OCI-LY7 (cell line): Measurements from ENCODE around the gene FZD8.

ENCODE experiments used
- EZH2phosphoT487 ChIP-seq: fragments of 200-600 bp; sonication (generic); IDR thresholded peaks from 2 replicates; pipeline ENCODE4 v1.6.1; 2018; ENCODE audit warnings: low read depth, borderline replicate concordance, mild to moderate bottlenecking, mixed run types, antibody characterized with exemption, low read length, moderate library complexity, mixed read lengths
- TF ChIP-seq, protein P1 (sequence below): fragments of 200-600 bp; sonication (generic); conservative IDR thresholded peaks from 2 replicates; pipeline ENCODE4 v1.5.1; 2014; ENCODE audit warnings: mild to moderate bottlenecking, antibody characterized with exemption, low read length, moderate library complexity, mixed read lengths

DNA sequence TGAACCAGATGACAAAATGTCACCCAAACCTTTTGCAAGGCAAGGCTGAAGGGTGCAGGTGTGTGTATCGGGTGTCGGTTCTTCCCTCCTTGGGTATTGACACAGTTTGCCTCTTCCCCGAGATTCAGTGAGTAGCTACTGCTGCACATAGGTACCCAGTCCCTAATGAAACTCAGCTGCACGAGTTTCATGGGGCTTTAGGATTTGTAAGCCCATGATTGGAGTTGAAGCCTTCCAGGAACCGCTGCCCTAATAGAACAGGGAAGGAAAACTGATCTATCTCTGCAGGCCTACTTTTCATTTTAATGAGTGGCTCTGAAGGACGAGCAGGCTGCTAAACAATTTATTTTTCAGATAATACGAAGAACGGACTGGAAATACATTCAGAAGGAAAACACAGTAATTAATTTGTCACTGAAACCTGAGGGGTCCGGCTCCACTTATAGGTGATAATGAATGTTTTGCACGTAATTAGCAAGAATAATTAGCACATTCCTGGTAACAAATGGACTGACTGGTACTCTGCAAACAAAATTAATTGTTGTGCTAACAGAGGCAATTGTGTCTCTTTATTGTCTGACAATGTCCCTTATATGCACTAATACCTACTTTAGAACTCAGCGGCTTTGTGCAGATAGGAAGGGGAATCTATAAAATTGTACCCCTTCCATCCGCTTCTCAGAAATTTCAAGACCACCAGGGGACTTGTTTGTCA lies 49.6 kb upstream of the FZD8 start:
- TF ChIP-seq, protein P1, sequence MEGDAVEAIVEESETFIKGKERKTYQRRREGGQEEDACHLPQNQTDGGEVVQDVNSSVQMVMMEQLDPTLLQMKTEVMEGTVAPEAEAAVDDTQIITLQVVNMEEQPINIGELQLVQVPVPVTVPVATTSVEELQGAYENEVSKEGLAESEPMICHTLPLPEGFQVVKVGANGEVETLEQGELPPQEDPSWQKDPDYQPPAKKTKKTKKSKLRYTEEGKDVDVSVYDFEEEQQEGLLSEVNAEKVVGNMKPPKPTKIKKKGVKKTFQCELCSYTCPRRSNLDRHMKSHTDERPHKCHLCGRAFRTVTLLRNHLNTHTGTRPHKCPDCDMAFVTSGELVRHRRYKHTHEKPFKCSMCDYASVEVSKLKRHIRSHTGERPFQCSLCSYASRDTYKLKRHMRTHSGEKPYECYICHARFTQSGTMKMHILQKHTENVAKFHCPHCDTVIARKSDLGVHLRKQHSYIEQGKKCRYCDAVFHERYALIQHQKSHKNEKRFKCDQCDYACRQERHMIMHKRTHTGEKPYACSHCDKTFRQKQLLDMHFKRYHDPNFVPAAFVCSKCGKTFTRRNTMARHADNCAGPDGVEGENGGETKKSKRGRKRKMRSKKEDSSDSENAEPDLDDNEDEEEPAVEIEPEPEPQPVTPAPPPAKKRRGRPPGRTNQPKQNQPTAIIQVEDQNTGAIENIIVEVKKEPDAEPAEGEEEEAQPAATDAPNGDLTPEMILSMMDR, result no peak
- TF ChIP-seq EZH2phosphoT487, result no peak
